GDM1 (cell line): Measurements from ENCODE around the gene FMNL2.
"Not testable (repeated sequence)": the region's sequence is repeated elsewhere in the genome, so short reads cannot be mapped to it uniquely, and the experiment has no call there.

Experiments used
- DNase-seq: peaks from one replicate; lab custom pipeline; 2025; lab: John Stamatoyannopoulos, UW

The FMNL2 gene

GRCh38 chr2:152497481-152498052 is 162.6 kb downstream of the FMNL2 start:
- DNase-seq, result no peak

DNA sequence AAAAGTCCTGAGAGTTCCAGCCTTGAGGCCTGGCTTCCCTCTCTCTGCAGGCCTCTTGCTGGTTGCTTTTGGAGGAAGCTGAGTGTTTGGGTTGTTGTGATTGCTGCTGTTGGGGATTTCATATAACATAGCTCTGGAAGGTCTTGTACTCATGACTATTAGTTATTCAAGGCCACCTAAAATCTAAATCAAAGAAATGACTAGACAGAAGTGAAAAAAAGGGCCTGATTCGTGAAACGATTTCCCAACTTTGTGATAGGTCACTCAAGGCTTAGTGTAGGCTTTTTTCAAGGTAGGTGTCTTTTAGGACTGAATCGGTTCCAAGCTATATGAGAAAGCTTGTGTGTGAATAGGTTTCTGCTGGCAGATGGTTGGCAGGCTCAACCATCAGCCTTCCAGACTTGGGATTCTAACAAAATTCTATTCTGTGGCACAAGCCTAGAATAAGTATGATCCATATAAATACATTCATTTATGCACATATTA is 164.4 kb downstream of the FMNL2 start:
- DNase-seq, result no peak

DNA sequence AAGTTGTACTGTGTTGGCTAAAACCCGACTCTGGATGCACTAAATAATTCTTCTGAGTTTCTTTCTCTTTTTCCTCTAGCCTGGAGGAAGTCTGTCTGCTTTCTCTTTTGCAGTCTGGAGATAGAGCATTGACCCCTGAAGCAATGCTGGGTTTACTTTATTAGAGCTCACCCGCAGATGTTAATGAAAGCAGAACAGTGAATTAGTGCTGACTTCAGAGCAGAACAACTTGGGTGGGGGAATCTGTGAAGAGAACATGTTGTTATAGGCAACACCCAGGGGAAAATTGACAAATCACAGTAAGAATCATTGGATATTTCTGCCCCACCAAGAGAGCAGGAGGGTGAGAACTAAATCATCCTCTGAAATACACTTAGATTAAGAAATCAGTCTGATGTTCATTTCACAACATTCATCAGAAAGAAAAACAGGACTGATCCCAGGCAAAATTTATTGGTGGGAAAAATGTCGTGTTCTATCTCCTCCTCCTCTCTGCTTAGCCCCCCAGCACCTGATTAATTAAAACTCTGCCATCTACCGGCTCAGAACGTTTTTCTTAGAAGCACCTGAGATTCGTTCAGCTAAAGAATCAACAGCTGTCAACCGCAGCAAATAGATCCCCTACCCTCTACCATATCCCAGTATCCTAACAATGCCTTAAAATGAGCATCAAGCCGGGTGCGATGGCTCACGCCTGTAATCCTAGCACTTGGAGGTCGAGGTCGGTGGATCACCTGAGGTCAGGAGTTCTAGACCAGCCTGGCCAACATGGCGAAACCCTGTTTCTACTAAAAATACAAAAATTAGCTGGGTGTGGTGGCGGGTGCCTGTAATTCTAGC is 165.1 kb downstream of the FMNL2 start:
- DNase-seq, result no peak

DNA sequence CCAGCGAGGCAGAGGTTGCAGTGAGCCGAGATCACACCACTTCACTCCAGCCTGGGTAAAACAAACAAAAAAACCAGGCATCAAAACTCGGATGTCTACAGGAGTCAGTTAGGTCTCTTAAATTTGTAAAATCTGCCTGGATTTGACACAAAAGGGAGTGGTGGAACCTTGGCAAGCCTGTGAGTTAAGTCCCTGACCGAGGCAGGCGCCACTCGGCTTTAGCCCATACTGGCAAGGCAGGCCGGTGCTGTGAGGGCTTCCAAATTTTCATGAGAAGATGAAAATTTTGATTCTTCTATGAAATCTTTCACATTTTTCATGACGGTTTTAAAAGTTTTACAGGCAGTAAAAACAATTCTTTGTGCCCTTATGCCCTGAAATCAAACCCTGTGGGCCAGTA is 165.8 kb downstream of the FMNL2 start:
- no peak for DNase-seq

GRCh38 chr2:152501666-152502065 is 166.7 kb downstream of the FMNL2 start:
- no peak for DNase-seq

DNA sequence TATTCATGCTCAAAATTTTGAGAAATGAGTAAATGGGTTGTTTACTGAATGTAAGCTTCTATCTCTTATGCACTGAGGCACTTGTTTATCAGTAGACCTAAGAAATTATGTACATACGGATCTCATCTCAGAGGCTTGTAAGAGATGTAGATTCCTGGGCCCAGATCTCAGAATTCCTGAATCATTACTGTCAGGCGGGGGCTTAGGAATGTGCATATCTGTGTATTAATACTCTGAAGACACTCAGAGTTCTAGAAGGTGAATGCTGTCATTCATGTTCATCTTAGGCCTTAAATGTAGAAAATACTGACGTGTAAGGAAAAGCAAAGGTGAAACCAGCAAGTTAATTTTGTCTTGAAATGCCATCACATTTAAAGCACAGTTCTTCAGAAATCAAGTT is 169.6 kb downstream of the FMNL2 start:
- DNase-seq, result no peak

GRCh38 chr2:152505495-152505906 is 170.5 kb downstream of the FMNL2 start:
- no peak for DNase-seq

- DNase-seq, result no peak
These were observed 171.9 kb downstream of the FMNL2 start for GRCh38 chr2:152506843-152507242.

- no peak for DNase-seq
These were observed 172.9 kb downstream of the FMNL2 start for GRCh38 chr2:152507907-152508306.

- DNase-seq, result no peak
These were observed 173.5 kb downstream of the FMNL2 start for GRCh38 chr2:152508446-152508845.

DNA sequence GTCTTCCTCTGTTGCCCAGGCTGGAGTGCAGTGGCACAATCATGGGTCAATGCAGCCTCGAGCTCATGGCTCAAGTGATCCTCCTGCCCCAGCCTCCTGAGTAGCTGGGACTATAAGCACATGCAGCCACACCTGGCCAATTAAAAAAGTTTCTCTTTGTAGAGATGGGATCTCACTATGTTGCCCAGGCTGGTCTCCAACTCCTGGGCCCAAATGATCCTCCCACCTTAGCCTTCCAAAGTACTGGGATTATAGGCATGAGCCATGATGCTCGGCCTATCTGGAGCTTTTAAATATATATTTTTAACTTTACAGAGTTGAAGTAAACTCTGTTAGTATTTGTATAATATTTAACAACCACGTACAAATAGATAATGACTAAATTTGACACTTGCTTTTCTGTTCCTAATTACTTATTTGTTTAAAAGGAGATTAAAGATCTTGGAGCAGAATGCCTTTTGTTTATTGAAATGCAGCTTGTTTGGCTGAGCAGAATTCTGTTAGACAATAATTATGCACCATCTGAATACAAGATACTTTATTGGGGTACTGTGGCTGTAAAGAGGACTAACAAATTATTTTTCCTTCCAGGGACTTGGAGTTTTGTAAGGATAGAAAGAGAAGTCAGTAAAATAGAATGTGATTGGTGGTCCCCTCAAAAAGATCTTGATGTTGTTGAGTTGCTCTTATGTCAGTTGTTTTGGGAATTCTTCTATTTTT is 175.0 kb downstream of the FMNL2 start:
- no peak for DNase-seq

DNA sequence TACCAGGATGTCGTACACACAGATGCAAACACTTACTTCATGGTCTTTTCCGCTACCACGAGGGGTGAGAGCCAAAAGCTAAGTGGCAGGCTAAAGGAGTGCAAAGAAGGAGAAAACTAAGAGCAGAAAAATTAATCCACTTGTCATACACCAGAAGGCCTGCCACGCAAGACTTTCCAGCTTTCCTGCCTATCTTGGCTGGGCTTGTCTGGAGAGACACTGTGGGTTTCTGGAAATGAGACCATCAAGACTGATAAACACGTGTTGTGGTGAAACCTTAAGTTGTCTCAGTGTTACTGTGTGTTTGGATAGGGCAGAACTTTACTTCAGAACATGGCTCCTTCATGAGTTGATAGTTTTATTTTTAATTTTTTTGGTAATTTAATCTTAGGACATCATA is 175.6 kb downstream of the FMNL2 start:
- DNase-seq, result no peak

DNA sequence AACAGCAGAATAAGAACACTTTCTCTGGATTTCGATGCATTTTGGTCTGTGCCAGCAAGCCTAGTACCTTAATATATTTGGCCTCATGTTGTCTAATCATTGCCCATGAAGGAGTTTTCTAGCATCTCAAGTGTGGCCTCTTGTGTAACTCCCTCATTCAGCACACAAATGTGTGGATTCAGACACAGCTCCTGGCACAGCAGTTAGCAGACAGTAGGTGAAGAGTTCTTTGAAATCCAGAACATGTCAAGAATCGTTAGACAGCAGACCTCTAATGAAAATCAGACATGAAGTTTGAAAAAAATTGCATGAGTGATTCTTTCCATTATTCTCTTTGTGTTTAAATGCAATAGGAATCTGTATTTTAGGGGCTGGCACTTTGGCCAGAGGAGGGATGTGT is 177.0 kb downstream of the FMNL2 start:
- DNase-seq, result no peak

DNA sequence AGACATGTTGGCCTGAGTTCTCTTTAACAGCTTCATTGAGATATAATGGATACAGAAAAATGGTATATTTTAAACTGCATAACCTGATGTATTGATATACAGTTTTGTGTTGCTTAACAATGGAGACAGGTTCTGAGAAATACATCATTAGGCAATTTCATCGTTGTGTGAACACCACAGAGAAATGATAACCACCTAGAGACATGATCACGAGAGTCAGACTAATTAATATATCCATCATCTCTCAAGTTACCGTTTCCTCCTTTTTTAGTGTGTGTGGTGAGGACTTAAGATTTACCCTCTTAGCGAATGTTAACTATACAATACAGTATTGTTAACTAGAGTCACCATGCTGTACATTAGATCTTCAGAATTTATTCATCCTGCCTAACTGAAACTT is 178.1 kb downstream of the FMNL2 start:
- DNase-seq, result no peak

DNA sequence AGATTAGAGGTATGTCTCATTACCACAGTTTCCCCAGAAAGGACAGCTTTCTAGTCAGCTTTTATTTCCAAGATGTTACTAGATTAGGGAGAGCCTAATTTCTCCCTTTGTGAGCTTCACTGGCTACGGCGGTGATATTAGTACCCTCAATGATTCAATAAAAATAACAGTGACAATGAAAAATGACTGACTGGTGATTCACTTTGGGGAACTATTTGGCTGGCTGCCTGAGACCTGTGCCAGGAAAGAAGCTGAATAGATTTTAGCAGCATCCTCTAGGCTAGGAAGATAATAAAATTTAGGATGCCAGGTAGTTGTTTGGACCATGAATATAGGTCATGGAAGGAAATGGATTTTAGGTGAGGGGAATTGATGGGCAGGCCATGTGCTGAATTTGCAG is 178.7 kb downstream of the FMNL2 start:
- DNase-seq, result no peak

DNA sequence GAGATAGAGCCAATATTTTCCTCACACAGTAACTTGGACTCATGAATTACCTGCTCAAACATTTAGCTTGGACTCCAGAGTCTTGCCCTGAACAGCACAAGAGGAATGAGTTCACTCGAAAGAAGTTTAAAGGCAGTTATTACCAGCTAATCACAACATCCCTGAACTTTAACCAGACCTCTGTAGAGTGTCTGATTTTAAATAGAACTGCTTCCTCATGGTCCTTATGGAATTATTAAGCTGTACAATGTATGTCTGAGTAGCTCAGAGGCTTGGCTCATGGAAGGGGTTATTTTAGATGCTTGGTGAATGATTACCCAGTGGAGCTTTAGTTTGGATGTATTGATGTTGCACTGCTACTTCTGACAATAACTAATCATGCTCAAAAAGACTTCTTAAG is 183.1 kb downstream of the FMNL2 start:
- DNase-seq, result no peak

- DNase-seq, result no peak
These were observed 183.9 kb downstream of the FMNL2 start for GRCh38 chr2:152518641-152519580.

- DNase-seq, result no peak
These were observed 184.6 kb downstream of the FMNL2 start for GRCh38 chr2:152519581-152519952.

GRCh38 chr2:152520759-152521158 is 185.8 kb downstream of the FMNL2 start:
- no peak for DNase-seq

GRCh38 chr2:152522446-152522845 is 187.5 kb downstream of the FMNL2 start:
- not testable (repeated sequence) for DNase-seq

DNA sequence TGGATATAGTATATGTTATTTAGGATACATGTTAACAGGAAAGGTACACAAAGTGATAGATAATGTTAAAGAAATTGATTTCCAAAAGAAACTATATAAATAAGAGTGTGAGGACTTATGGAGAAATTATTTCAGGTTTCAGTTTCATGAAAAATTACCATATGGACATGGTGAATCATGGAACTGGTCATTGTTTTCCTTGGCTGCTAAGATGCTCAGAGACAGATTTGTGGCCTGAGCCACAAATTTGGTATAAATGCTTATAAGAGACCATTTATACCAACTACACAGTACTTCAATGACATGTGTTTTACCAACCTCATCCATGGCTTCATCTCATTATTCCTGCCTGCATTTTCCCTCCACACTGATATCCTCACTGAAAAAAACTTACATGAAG is 188.1 kb downstream of the FMNL2 start:
- DNase-seq, result no peak

- DNase-seq, result no peak
These were observed 190.4 kb downstream of the FMNL2 start for GRCh38 chr2:152525277-152525838.
